Testis (tissue), 3 donors: ENCODE results near the gene CCDC15. TPM values are rescaled to one million over a fixed set of nuclear protein-coding genes. Genes with fewer than 3 reads are reported as not detected.

Experiments used
- DNase-seq: peaks from one replicate; pipeline ENCODE4 v3.0.0-alpha.2; 2019
- H3K27ac ChIP-seq, 2 donors: fragments of 200-600 bp; sonication (generic); one replicate each; pipeline ENCODE4 v1.5.1; 2019
- H3K27me3 ChIP-seq: fragments of 200-600 bp; sonication (generic); one replicate; pipeline ENCODE4 v1.5.1; 2019
- H3K36me3 ChIP-seq: fragments of 200-600 bp; sonication (generic); one replicate; pipeline ENCODE4 v1.5.1; 2017; ENCODE audit warnings: low read depth; ENCODE audit errors: missing control alignments
- H3K4me1 ChIP-seq: fragments of 200-600 bp; sonication (generic); one replicate; pipeline ENCODE4 v1.5.1; 2019
- H3K4me3 ChIP-seq, 2 donors: fragments of 200-600 bp; sonication (generic); one replicate each; pipeline ENCODE4 v1.5.1; 2017 to 2019
- H3K9me3 ChIP-seq: fragments of 200-600 bp; sonication (generic); one replicate; pipeline ENCODE4 v1.5.1; 2017
- POLR2A ChIP-seq: fragments of 450-650 bp; IDR thresholded peaks from one replicate; pipeline ENCODE4 v1.6.1; 2017; ENCODE audit warnings: antibody characterized with exemption, mild to moderate bottlenecking, moderate library complexity
- WGBS, 2 donors: methylation state at CpG; one replicate each; pipeline ENCODE4 v1.1.5; 2018; 5-methylcytosine and 5-hydroxymethylcytosine counted together
- intact Hi-C: fragments of 100-400 bp; cut with DNase I; formaldehyde crosslinking; loops from one replicate; pipeline ENCODE4 v1.15.1; 2023; ENCODE audit warnings: low total_unique reads
- polyA plus RNA-seq: library from polyadenylated mRNA; stranded (reverse); fragments of 350-450 nt; fragmentation: Illumina TruSeq; extraction: RNeasy Lipid Tissue Mini Kit (QIAGEN cat#74804); gene quantifications from one replicate; pipeline ENCODE4 v1.2.3, GENCODE V29; 2014; ENCODE audit warnings: low read depth, low replicate concordance; ENCODE audit not compliant: insufficient read depth
- total RNA-seq, 2 donors: library from RNA; depleted of rRNA; stranded (reverse); fragments of >200 nt; gene quantifications; one replicate each; pipeline ENCODE4 v1.2.3, GENCODE V29; 2016
- TF ChIP-seq, protein P1 (sequence below), 3 experiments: fragments of 450-650 bp in 2 of 3; fragments of 200-600 bp in 1 of 3; sonication (generic) in 1 of 3; IDR thresholded peaks; one replicate each; pipeline ENCODE4 v1.5.1; 2016 to 2019; ENCODE audit warnings: antibody characterized with exemption in 3 of 3, mild to moderate bottlenecking in 2 of 3, moderate library complexity in 1 of 3

Gene CCDC15
- total and polyA plus RNA-seq, 3 donors from 2014 or later = 8.0 to 15.1 (median 14.9) TPM

GRCh38 chr11:125072218-125072960 lies 118.4 kb downstream of the CCDC15 start:
- 92 to 94% methylated on average over 12 of the region's 12 CpGs for WGBS, 2 donors
- no peaks in the 10 kb centered on the region for H3K27me3 ChIP-seq
- DNase-seq = no peak

GRCh38 chr11:125072961-125073590 lies 119.1 kb downstream of the CCDC15 start:
- intact Hi-C loops = no loop called here
- Histone ChIP-seq H3K4me1 (no peaks in the 10 kb centered on the region), H3K27me3 (no peaks in the 10 kb centered on the region), H3K36me3 (no peaks in the 10 kb centered on the region), H3K9me3 (no peaks in the 10 kb centered on the region), H3K27ac (no peak overlapping the region), H3K4me3 (no peak overlapping the region)
- no peak for DNase-seq
- no peak for TF ChIP-seq POLR2A
- TF ChIP-seq, protein P1, sequence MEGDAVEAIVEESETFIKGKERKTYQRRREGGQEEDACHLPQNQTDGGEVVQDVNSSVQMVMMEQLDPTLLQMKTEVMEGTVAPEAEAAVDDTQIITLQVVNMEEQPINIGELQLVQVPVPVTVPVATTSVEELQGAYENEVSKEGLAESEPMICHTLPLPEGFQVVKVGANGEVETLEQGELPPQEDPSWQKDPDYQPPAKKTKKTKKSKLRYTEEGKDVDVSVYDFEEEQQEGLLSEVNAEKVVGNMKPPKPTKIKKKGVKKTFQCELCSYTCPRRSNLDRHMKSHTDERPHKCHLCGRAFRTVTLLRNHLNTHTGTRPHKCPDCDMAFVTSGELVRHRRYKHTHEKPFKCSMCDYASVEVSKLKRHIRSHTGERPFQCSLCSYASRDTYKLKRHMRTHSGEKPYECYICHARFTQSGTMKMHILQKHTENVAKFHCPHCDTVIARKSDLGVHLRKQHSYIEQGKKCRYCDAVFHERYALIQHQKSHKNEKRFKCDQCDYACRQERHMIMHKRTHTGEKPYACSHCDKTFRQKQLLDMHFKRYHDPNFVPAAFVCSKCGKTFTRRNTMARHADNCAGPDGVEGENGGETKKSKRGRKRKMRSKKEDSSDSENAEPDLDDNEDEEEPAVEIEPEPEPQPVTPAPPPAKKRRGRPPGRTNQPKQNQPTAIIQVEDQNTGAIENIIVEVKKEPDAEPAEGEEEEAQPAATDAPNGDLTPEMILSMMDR (IDR thresholded peaks at IDR 0.05) = no peak
- WGBS, 2 donors = 86 to 93% methylated on average over 7 to 12 of the region's 12 CpGs

More at GRCh38 chr11:125072218-125072960, 118.4 kb downstream of the CCDC15 start:
- Histone ChIP-seq H3K27ac (no peak overlapping the region), H3K4me1 (no peaks in the 10 kb centered on the region), H3K9me3 (no peaks in the 10 kb centered on the region), H3K4me3 (no peak overlapping the region), H3K36me3 (no peaks in the 10 kb centered on the region)
- TF ChIP-seq, protein P1 (IDR thresholded peaks at IDR 0.05) = no peak
- TF ChIP-seq POLR2A = no peak
- intact Hi-C loops = no loop called here

GRCh38 chr11:125073616-125074483 lies 119.8 kb downstream of the CCDC15 start:
- no peaks in the 10 kb centered on the region for H3K9me3 ChIP-seq
- TF ChIP-seq POLR2A = no peak
- TF ChIP-seq, protein P1 (IDR thresholded peaks at IDR 0.05) = no peak
- intact Hi-C loops = no loop called here
- H3K36me3 ChIP-seq = no peaks in the 10 kb centered on the region
- H3K4me1 ChIP-seq = no peaks in the 10 kb centered on the region
- H3K27ac ChIP-seq = no peak overlapping the region
- DNase-seq = no peak
- no peaks in the 10 kb centered on the region for H3K27me3 ChIP-seq
- WGBS, 2 donors = 80 to 91% methylated on average over 19 of the region's 19 CpGs
- no peak overlapping the region for H3K4me3 ChIP-seq

- Histone ChIP-seq H3K4me3 (no peak overlapping the region), H3K4me1 (no peaks in the 10 kb centered on the region), H3K9me3 (no peaks in the 10 kb centered on the region), H3K27ac (no peak overlapping the region), H3K36me3 (no peaks in the 10 kb centered on the region), H3K27me3 (no peaks in the 10 kb centered on the region)
- TF ChIP-seq, protein P1 (IDR thresholded peaks at IDR 0.05) = no peak
- no peak for TF ChIP-seq POLR2A
- DNase-seq = no peak
- intact Hi-C loops = no loop called here
- 89 to 93% methylated on average over 8 to 11 of the region's 11 CpGs for WGBS, 2 donors
Observed at GRCh38 chr11:125074511-125075241, 120.7 kb downstream of the CCDC15 start.
